ENCODE results near the gene MARCHF3. TPM values are rescaled to one million over a fixed set of nuclear protein-coding genes. Genes with fewer than 3 reads are reported as not detected.

Gene MARCHF3
- total and polyA plus RNA-seq, 2 of the 13 experiments (the other 11 are each of a cell fraction or from before 2014, with no cell fraction given) = 4.8 to 11.9 TPM

GRCh38 chr5:126849101-126849678, 181.2 kb downstream of the MARCHF3 start:
- H3K79me2 ChIP-seq (ENCODE audit: insufficient read depth, low read length) = no peaks in the 10 kb centered on the region
- TF ChIP-seq EEA1 (CRISPR knock-in tag; IDR thresholded peaks at IDR 0.05; ENCODE audit: borderline replicate concordance) = no peak
- peak; percentile 16; the same call in 1 of the 2 replicates for TF ChIP-seq CEBPB (IDR thresholded peaks at IDR 0.05; ENCODE audit: borderline replicate concordance, low read depth, low read length)
- no peaks in the 10 kb centered on the region for H4K20me1 ChIP-seq (ENCODE audit: insufficient read depth, low read length)
- POLR2A ChIA-PET = no interaction called here
- no TSS peak for BruUV-seq (replicated peaks)
- H3K9me3 ChIP-seq (ENCODE audit: low read length) = no peaks in the 10 kb centered on the region
- WGBS (ENCODE audit: low lambda C conversion rate) = 80% methylated on average over 3 of the region's 3 CpGs
- DNase-seq (ENCODE audit: low spot score) (no peak), FAIRE-seq (no peak), ATAC-seq (peak; percentile 44; the same call in 1 of the 3 replicates)
- H3K4me2 ChIP-seq (ENCODE audit: low read depth, low read length) = no peak overlapping the region
- in situ Hi-C loops (cut with HindIII; ENCODE audit: extremely low pct_ligation_motif_present, low pct_unique_long_range_greater_than_20kb) (no loop called here), intact Hi-C loops (cut with micrococcal nuclease; ENCODE audit: unreplicated experiment) (no loop called here)
- no peak overlapping the region for H3K4me3 ChIP-seq (replicated peaks in 1 of 3; ENCODE audit: insufficient read depth in 1 of 3, low read depth in 2 of 3, low read length in 3 of 3)
- no peak overlapping the region for H3K9ac ChIP-seq (ENCODE audit: insufficient read depth, low read depth, low read length)
- H3K4me1 ChIP-seq (ENCODE audit: insufficient read depth, low read length) = no peaks in the 10 kb centered on the region
- no peak overlapping the region for H3K27ac ChIP-seq (ENCODE audit: extremely low read length, insufficient read depth, low read length)
- H3K27me3 ChIP-seq (ENCODE audit: control insufficient read depth in 1 of 2, insufficient read depth in 2 of 2, low read length in 2 of 2) = no peaks in the 10 kb centered on the region
- CTCF ChIA-PET (ENCODE audit: low intra/inter-chr PET ratio, low total read pairs) = no interaction called here
- H2AFZ ChIP-seq (ENCODE audit: low read length) = no peak overlapping the region
- no peaks in the 10 kb centered on the region for H3K36me3 ChIP-seq (replicated peaks in 1 of 2; ENCODE audit: control insufficient read depth in 1 of 2, insufficient read depth in 2 of 2, low read length in 2 of 2)

GRCh38 chr5:126848253-126848652, 182.1 kb downstream of the MARCHF3 start:
- in situ Hi-C loops (cut with HindIII; ENCODE audit: extremely low pct_ligation_motif_present, low pct_unique_long_range_greater_than_20kb) = no loop called here
- H3K4me2 ChIP-seq (ENCODE audit: low read depth, low read length) = no peak overlapping the region
- POLR2A ChIA-PET = no interaction called here
- TF ChIP-seq MNT (IDR thresholded peaks at IDR 0.05) (0 out of 2 replicates have a peak, but pooled peaks have one; percentile 25), ZNF20 (CRISPR knock-in tag; IDR thresholded peaks at IDR 0.05) (no peak)
- H2AFZ ChIP-seq (ENCODE audit: low read length) = no peak overlapping the region
- no peaks in the 10 kb centered on the region for H3K36me3 ChIP-seq (replicated peaks in 1 of 2; ENCODE audit: control insufficient read depth in 1 of 2, insufficient read depth in 2 of 2, low read length in 2 of 2)
- BruUV-seq (replicated peaks) = no TSS peak
- CTCF ChIA-PET (ENCODE audit: low intra/inter-chr PET ratio, low total read pairs) = no interaction called here
- intact Hi-C loops (cut with micrococcal nuclease; ENCODE audit: unreplicated experiment) = no loop called here
- H3K4me3 ChIP-seq (replicated peaks in 1 of 3; ENCODE audit: insufficient read depth in 1 of 3, low read depth in 2 of 3, low read length in 3 of 3) = no peak overlapping the region
- no peaks in the 10 kb centered on the region for H3K4me1 ChIP-seq (ENCODE audit: insufficient read depth, low read length)
- no peaks in the 10 kb centered on the region for H3K9me3 ChIP-seq (ENCODE audit: low read length)
- WGBS (ENCODE audit: low lambda C conversion rate) = 90% methylated on average over 8 of the region's 8 CpGs
- no peak for DNase-seq (ENCODE audit: low spot score)
- FAIRE-seq = no peak
- no peak overlapping the region for H3K9ac ChIP-seq (ENCODE audit: insufficient read depth, low read depth, low read length)
- no peak overlapping the region for H3K27ac ChIP-seq (ENCODE audit: extremely low read length, insufficient read depth, low read length)
- H3K79me2 ChIP-seq (ENCODE audit: insufficient read depth, low read length) = no peaks in the 10 kb centered on the region
- ATAC-seq = no peak; the same call in 2 of the 3 replicates
- no peaks in the 10 kb centered on the region for H4K20me1 ChIP-seq (ENCODE audit: insufficient read depth, low read length)
- no peaks in the 10 kb centered on the region for H3K27me3 ChIP-seq (ENCODE audit: control insufficient read depth in 1 of 2, insufficient read depth in 2 of 2, low read length in 2 of 2)
